Mucosa of rectum (tissue), 2 donors: ENCODE results near the gene EPB41L4A.
A peak's percentile ranks its signal among the peaks of the same experiment; 100 is the strongest.

Source experiments
- H3K27ac ChIP-seq, 2 donors: one replicate each; pipeline ENCODE4 v1.7.0; 2013; ENCODE audit warnings: inconsistent platforms in 2 of 2, low read depth in 2 of 2, low read length in 2 of 2
- H3K27me3 ChIP-seq, 2 donors: one replicate each; pipeline ENCODE4 v1.7.0; 2013; ENCODE audit warnings: low read length in 2 of 2; ENCODE audit not compliant: control insufficient read depth in 2 of 2, insufficient read depth in 2 of 2
- H3K36me3 ChIP-seq, 2 donors: one replicate each; pipeline ENCODE4 v1.7.0; 2013; ENCODE audit warnings: low read length in 2 of 2; ENCODE audit not compliant: control insufficient read depth in 2 of 2, insufficient read depth in 2 of 2
- H3K4me1 ChIP-seq, 2 donors: one replicate each; pipeline ENCODE4 v1.7.0; 2013; ENCODE audit warnings: low read length in 2 of 2, mild to moderate bottlenecking in 1 of 2; ENCODE audit not compliant: control insufficient read depth in 2 of 2, insufficient read depth in 2 of 2
- H3K4me3 ChIP-seq, 2 donors: one replicate each; pipeline ENCODE4 v1.7.0; 2013; ENCODE audit warnings: low read length in 2 of 2
- H3K9ac ChIP-seq, 2 donors: one replicate each; pipeline ENCODE4 v1.7.0; 2013; ENCODE audit warnings: low read length in 2 of 2, low read depth in 1 of 2, mild to moderate bottlenecking in 1 of 2
- H3K9me3 ChIP-seq, 2 donors: one replicate each; pipeline ENCODE4 v1.7.0; 2013; ENCODE audit warnings: low read length in 2 of 2; ENCODE audit not compliant: control insufficient read depth in 2 of 2
- donor health status: healthy.
- donor health status: Normal muscosa, but diverticular disease.

Gene EPB41L4A

GRCh38 chr5:112160652-112161391 lies 258.3 kb downstream of the EPB41L4A start:
- H3K4me3 ChIP-seq = peak overlapping the region; percentile 94 to 100
- H3K9me3 ChIP-seq = no peaks in the 10 kb centered on the region
- peaks cover 5 to 11% of the 10 kb centered on the region in 2 donors for H3K4me1 ChIP-seq
- H3K27me3 ChIP-seq = no peaks in the 10 kb centered on the region
- H3K27ac ChIP-seq = peak overlapping the region; percentile 76 to 81
- peaks cover 28 to 30% of the 10 kb centered on the region in 2 donors for H3K36me3 ChIP-seq
- H3K9ac ChIP-seq = peak overlapping the region; percentile 89 to 93

- Histone ChIP-seq H3K9ac (no peak overlapping the region), H3K9me3 (no peaks in the 10 kb centered on the region), H3K4me3 (no peak overlapping the region), H3K4me1 (peaks cover 5 to 11% of the 10 kb centered on the region in 2 donors), H3K27ac (no peak overlapping the region), H3K36me3 (peaks cover 21 to 22% of the 10 kb centered on the region in 2 donors), H3K27me3 (no peaks in the 10 kb centered on the region)
Observed at GRCh38 chr5:112159435-112159834, 259.6 kb downstream of the EPB41L4A start.

- Histone ChIP-seq H3K27ac (no peak overlapping the region), H3K9me3 (no peaks in the 10 kb centered on the region), H3K27me3 (no peaks in the 10 kb centered on the region), H3K36me3 (no peaks in the 10 kb centered on the region), H3K9ac (no peak overlapping the region), H3K4me1 (peaks cover 0 to 3% of the 10 kb centered on the region in 2 donors), H3K4me3 (no peak overlapping the region)
Observed at GRCh38 chr5:112156211-112156610, 262.9 kb downstream of the EPB41L4A start.

GRCh38 chr5:112154940-112155686 lies 264.0 kb downstream of the EPB41L4A start:
- Histone ChIP-seq H3K9ac (no peak overlapping the region), H3K4me3 (no peak overlapping the region), H3K27ac (no peak overlapping the region), H3K27me3 (no peaks in the 10 kb centered on the region), H3K36me3 (no peaks in the 10 kb centered on the region), H3K4me1 (peaks cover 0 to under 1% of the 10 kb centered on the region in 2 donors), H3K9me3 (no peaks in the 10 kb centered on the region)

GRCh38 chr5:112149727-112150126 lies 269.4 kb downstream of the EPB41L4A start:
- no peaks in the 10 kb centered on the region for H3K27me3 ChIP-seq
- H3K4me1 ChIP-seq = no peaks in the 10 kb centered on the region
- no peak overlapping the region for H3K9ac ChIP-seq
- H3K27ac ChIP-seq = no peak overlapping the region
- no peak overlapping the region for H3K4me3 ChIP-seq
- no peaks in the 10 kb centered on the region for H3K9me3 ChIP-seq
- H3K36me3 ChIP-seq = no peaks in the 10 kb centered on the region

GRCh38 chr5:112146323-112147226 lies 272.5 kb downstream of the EPB41L4A start:
- Histone ChIP-seq H3K36me3 (no peaks in the 10 kb centered on the region), H3K9ac (no peak overlapping the region), H3K27me3 (no peaks in the 10 kb centered on the region), H3K27ac (no peak overlapping the region), H3K4me3 (no peak overlapping the region), H3K4me1 (no peaks in the 10 kb centered on the region), H3K9me3 (no peaks in the 10 kb centered on the region)

- no peak overlapping the region for H3K4me3 ChIP-seq
- H3K27ac ChIP-seq = no peak overlapping the region
- no peaks in the 10 kb centered on the region for H3K36me3 ChIP-seq
- H3K4me1 ChIP-seq = no peaks in the 10 kb centered on the region
- no peak overlapping the region for H3K9ac ChIP-seq
- no peaks in the 10 kb centered on the region for H3K9me3 ChIP-seq
- no peaks in the 10 kb centered on the region for H3K27me3 ChIP-seq
Observed at GRCh38 chr5:112143690-112144089, 275.4 kb downstream of the EPB41L4A start.

- Histone ChIP-seq H3K27me3 (no peaks in the 10 kb centered on the region), H3K27ac (no peak overlapping the region), H3K9ac (no peak overlapping the region), H3K4me1 (no peaks in the 10 kb centered on the region), H3K36me3 (no peaks in the 10 kb centered on the region), H3K4me3 (no peak overlapping the region), H3K9me3 (no peaks in the 10 kb centered on the region)
Observed at GRCh38 chr5:112142769-112143270, 276.3 kb downstream of the EPB41L4A start.

GRCh38 chr5:112141582-112141981 lies 277.5 kb downstream of the EPB41L4A start:
- no peaks in the 10 kb centered on the region for H3K4me1 ChIP-seq
- no peak overlapping the region for H3K27ac ChIP-seq
- H3K4me3 ChIP-seq = no peak overlapping the region
- H3K36me3 ChIP-seq = no peaks in the 10 kb centered on the region
- no peaks in the 10 kb centered on the region for H3K9me3 ChIP-seq
- no peak overlapping the region for H3K9ac ChIP-seq
- no peaks in the 10 kb centered on the region for H3K27me3 ChIP-seq
